K562 (cell line): ENCODE results near the gene TMEM132C. TPM values are rescaled to one million over a fixed set of nuclear protein-coding genes. Genes with fewer than 3 reads are reported as not detected.
A peak's percentile ranks its signal among the peaks of the same experiment; 100 is the strongest.

Experiments
- ATAC-seq: fragments of 200-7000 bp; cut with Tn5 transposase; 3 replicates; pipeline ENCODE4 v1.9.1; 2020; ENCODE audit warnings: moderate library complexity
- BruUV-seq: library from RNA; stranded (reverse); fragments of 400-500 nt; replicated peaks from 2 replicates; lab custom pipeline; 2021; lab: Mats Ljungman, UMichigan
- CTCF ChIA-PET: fragments of 300-600 bp; formaldehyde crosslinking; extraction: SDS; loops from one replicate; lab custom pipeline; 2021; ENCODE audit warnings: low intra/inter-chr PET ratio; lab: Yijun Ruan, JAX
- POLR2A ChIA-PET: fragments of 300-600, 350-650 bp; sonication (Branson Sonifier 250); formaldehyde crosslinking; extraction: SDS; loops from one replicate; lab custom pipeline; 2021; ENCODE audit warnings: antibody characterized with exemption, inconsistent platforms; lab: Yijun Ruan, JAX
- DNase-seq, 4 experiments: peaks; one replicate each; pipeline versions ENCODE4 v3.0.0 to v3.0.0-alpha.2; 2011 to 2018; ENCODE audit warnings: low spot score in 3 of 4, mixed read lengths in 3 of 4; ENCODE audit errors: extremely low read depth in 1 of 4
- FAIRE-seq: peaks from 2 replicates; lab custom pipeline; 2011; peaks lifted over from hg19 to GRCh38; lab: Jason Lieb, UNC
- H2AFZ ChIP-seq: 2 replicates; pipeline ENCODE4 v1.6.0; 2011; ENCODE audit warnings: low read depth, low read length, control low read depth, inconsistent platforms
- H3K27ac ChIP-seq: fragments of 200-600 bp; 3 replicates; pipeline ENCODE4 v1.8.0; 2011; ENCODE audit warnings: low read depth, mild to moderate bottlenecking, control low read depth, inconsistent platforms, low read length, moderate library complexity, mixed read lengths; ENCODE audit errors: extremely low read depth
- H3K27me3 ChIP-seq, 2 experiments: fragments of 300-600 bp in 1 of 2; 2 replicates in 1 of 2; 3 replicates in 1 of 2; pipeline versions ENCODE4 v1.6.0 to v1.8.0; 2011; ENCODE audit warnings: inconsistent platforms in 2 of 2, low read length in 2 of 2, mild to moderate bottlenecking in 1 of 2, mixed read lengths in 1 of 2, moderate library complexity in 1 of 2; ENCODE audit not compliant: control insufficient read depth in 2 of 2, insufficient read depth in 2 of 2
- H3K36me3 ChIP-seq: fragments of 300-600 bp; 3 replicates; pipeline ENCODE4 v1.8.0; 2011; ENCODE audit warnings: mild to moderate bottlenecking, low read length, inconsistent platforms; ENCODE audit not compliant: control insufficient read depth, insufficient read depth
- H3K4me1 ChIP-seq, 2 experiments: fragments of 200-600 bp in 1 of 2; replicated peaks in 1 of 2; 2 replicates in 1 of 2; 3 replicates in 1 of 2; pipeline versions ENCODE4 v1.5.1 to v1.8.0; 2011; ENCODE audit warnings: inconsistent platforms in 2 of 2, low read length in 2 of 2, mild to moderate bottlenecking in 1 of 2, mixed read lengths in 1 of 2, moderate library complexity in 1 of 2; ENCODE audit not compliant: control insufficient read depth in 2 of 2, insufficient read depth in 2 of 2
- H3K4me2 ChIP-seq: 2 replicates; pipeline ENCODE4 v1.6.1; 2011; ENCODE audit warnings: low read length, control low read depth, inconsistent platforms, mixed read lengths; ENCODE audit not compliant: insufficient read depth
- H3K4me3 ChIP-seq: fragments of 200-600 bp; sonication (generic), shearing (Covaris generic); 2 replicates; pipeline ENCODE4 v1.5.1; 2016; ENCODE audit warnings: control low read depth, inconsistent platforms
- H3K79me2 ChIP-seq: fragments of 200-600 bp; 3 replicates; pipeline ENCODE4 v1.8.0; 2011; ENCODE audit warnings: low read length, inconsistent platforms; ENCODE audit not compliant: control insufficient read depth, insufficient read depth
- H3K9ac ChIP-seq, 2 experiments: 2 replicates each; pipeline versions ENCODE4 v1.6.0 to v1.6.1; 2011; ENCODE audit warnings: low read depth in 2 of 2, low read length in 2 of 2, control low read depth in 1 of 2, inconsistent platforms in 1 of 2, mild to moderate bottlenecking in 1 of 2, mixed read lengths in 1 of 2; ENCODE audit not compliant: insufficient read depth in 1 of 2
- H3K9me1 ChIP-seq: one replicate; pipeline ENCODE4 v1.6.0; 2011; ENCODE audit warnings: inconsistent platforms, mild to moderate bottlenecking, low read length, moderate library complexity; ENCODE audit not compliant: control insufficient read depth, insufficient read depth
- H3K9me3 ChIP-seq: replicated peaks from 2 replicates; pipeline ENCODE4 v1.5.1; 2011; ENCODE audit warnings: low read depth, low read length, inconsistent platforms; ENCODE audit not compliant: control insufficient read depth, insufficient read depth
- H4K20me1 ChIP-seq: replicated peaks from 2 replicates; pipeline ENCODE4 v1.6.1; 2011; ENCODE audit warnings: low read length, inconsistent platforms, mixed read lengths; ENCODE audit not compliant: control insufficient read depth, insufficient read depth
- BCOR ChIP-seq: fragments of 450-650 bp; IDR thresholded peaks from 2 replicates; pipeline ENCODE4 v1.6.1; 2016
- CBX1 ChIP-seq: sonication (generic); IDR thresholded peaks from 2 replicates; pipeline ENCODE4 v1.6.1; 2016; ENCODE audit warnings: antibody characterized with exemption, low read depth, mild to moderate bottlenecking
- ESRRA ChIP-seq: fragments of 450-650 bp; IDR thresholded peaks from 2 replicates; pipeline ENCODE4 v1.6.1; 2014; ENCODE audit warnings: low read depth, mild to moderate bottlenecking, moderate library complexity, borderline replicate concordance
- HES1 ChIP-seq: fragments of 450-650 bp; IDR thresholded peaks from 2 replicates; pipeline ENCODE4 v1.6.1; 2016; ENCODE audit warnings: low read depth, mild to moderate bottlenecking, moderate library complexity
- JUND ChIP-seq, 2 experiments: IDR thresholded peaks; 2 replicates in 1 of 2; 3 replicates in 1 of 2; pipeline ENCODE4 v1.6.1; 2011; ENCODE audit warnings: borderline replicate concordance in 2 of 2, low read depth in 2 of 2, low read length in 2 of 2, improper control_type of control experiment in 1 of 2, missing biosample characterization in 1 of 2, missing genetic modification characterization in 1 of 2, missing genetic modification reagents in 1 of 2
- SMARCC2 ChIP-seq: fragments of 450-650 bp; IDR thresholded peaks from 2 replicates; pipeline ENCODE4 v1.6.1; 2017; ENCODE audit warnings: antibody characterized with exemption, moderate library complexity, mild to moderate bottlenecking, low read depth
- SOX6 ChIP-seq: fragments of 450-650 bp; IDR thresholded peaks from 2 replicates; pipeline ENCODE4 v1.6.1; 2014; ENCODE audit warnings: mild to moderate bottlenecking
- SREBF1 ChIP-seq: fragments of 150-350 bp; IDR thresholded peaks from 2 replicates; pipeline ENCODE4 v1.6.1; 2014; ENCODE audit warnings: antibody characterized with exemption, low read depth, low read length, borderline replicate concordance
- TAL1 ChIP-seq: fragments of 450-650 bp; IDR thresholded peaks from 2 replicates; pipeline ENCODE4 v1.6.1; 2016; ENCODE audit warnings: mild to moderate bottlenecking
- ZBTB40 ChIP-seq, 2 experiments: fragments of 450-650 bp in 1 of 2; sonication (generic) in 1 of 2; formaldehyde crosslinking in 1 of 2; IDR thresholded peaks; 2 replicates each; pipeline versions ENCODE4 v1.7.1 to v1.9.0; 2016 to 2022; ENCODE audit warnings: inconsistent platforms in 1 of 2, mild to moderate bottlenecking in 1 of 2, missing genetic modification reagents in 1 of 2
- ZEB2 ChIP-seq: fragments of 450-650 bp; IDR thresholded peaks from 2 replicates; pipeline ENCODE4 v1.6.1; 2016
- ZNF584 ChIP-seq: fragments of 200-800 bp; sonication (Bioruptor generic); IDR thresholded peaks from 2 replicates; pipeline ENCODE4 v1.6.1; 2016; ENCODE audit warnings: low read depth, mild to moderate bottlenecking, missing genetic modification characterization, missing compliant biosample characterization
- WGBS: fragments of 100-300 bp; shearing (Covaris generic); methylation state at CpG from one replicate; pipeline ENCODE4 v1.1.6; 2016; ENCODE audit warnings: low coverage, mixed read lengths; ENCODE audit not compliant: insufficient coverage; ENCODE audit errors: missing lambda C conversion rate; 5-methylcytosine and 5-hydroxymethylcytosine counted together
- in situ Hi-C: fragments of 300-500 bp; cut with MboI; formaldehyde crosslinking; loops from 4 replicates; pipeline ENCODE4 v1.15.0; 2018; ENCODE audit warnings: inconsistent platforms, mixed read lengths
- intact Hi-C: fragments of 100-400 bp; cut with micrococcal nuclease; formaldehyde crosslinking; loops from 2 replicates; pipeline ENCODE4 v1.14.2; 2022
- polyA plus RNA-seq, 8 experiments: library from polyadenylated mRNA; depleted of rRNA in 4 of 8; stranded (reverse) in 5 of 8; unstranded in 3 of 8; fragments of >200 nt; fragmentation: Nextera tagmentation in 2 of 8; fragmentation: Illumina TruSeq in 1 of 8; extraction: Ambion mirVana in 2 of 8; extraction: Trizol in 1 of 8; gene quantifications; 2 replicates each; pipeline versions ENCODE4 v1.2.1 to v1.2.3, GENCODE V29; 2011 to 2014; ENCODE audit warnings: inconsistent platforms in 1 of 8, missing spikeins in 1 of 8
- total RNA-seq, 7 experiments: library from RNA; depleted of rRNA in 6 of 7; stranded (reverse); fragments of >200 nt in 6 of 7; fragmentation: Illumina TruSeq in 2 of 7; extraction: Trizol in 2 of 7; gene quantifications; 2 replicates each; pipeline versions ENCODE4 v1.2.1 to v1.2.3, GENCODE V29; 2011 to 2021; ENCODE audit warnings: low replicate concordance in 1 of 7

Gene TMEM132C
- total and polyA plus RNA-seq, 9 of the 15 experiments (the other 6 are each of a cell fraction or from before 2014, with no cell fraction given) = not detected

DNA sequence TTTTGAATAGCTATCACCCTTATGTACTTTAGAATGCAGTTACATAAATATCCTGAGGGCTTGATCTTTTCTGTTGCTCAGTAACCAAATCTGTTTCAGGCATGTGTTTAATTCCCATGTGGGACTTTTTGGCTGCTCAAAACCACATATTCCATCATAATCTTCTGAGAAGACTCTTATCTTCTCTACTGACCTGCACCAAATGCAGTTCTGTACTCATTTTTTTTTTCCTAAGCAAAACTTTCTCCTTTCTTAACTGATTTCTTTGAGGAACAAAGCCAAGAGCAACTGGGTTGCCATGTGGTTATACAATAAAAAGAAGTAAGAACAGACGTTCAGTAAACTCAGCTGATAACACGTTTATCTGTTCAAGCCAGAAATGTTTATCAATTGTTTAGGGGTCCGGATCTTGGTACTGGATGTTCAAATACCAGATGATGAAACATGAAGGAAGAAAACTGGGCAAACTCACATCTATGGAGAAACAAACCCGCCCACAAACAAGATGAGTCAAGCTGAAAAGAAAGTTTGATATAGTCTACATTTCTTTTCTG is 50.1 kb downstream of the TMEM132C start:
- BruUV-seq = no TSS peak
- in situ Hi-C loops (no loop called here), intact Hi-C loops (no loop called here)
- Histone ChIP-seq H3K4me3 (no peak overlapping the region), H3K27me3 (peaks cover 3 to 8% of the 10 kb centered on the region in 2 experiments; a peak in 3 of 5 replicates), H3K9ac (no peak overlapping the region), H3K4me2 (no peak overlapping the region), H3K9me1 (no peaks in the 10 kb centered on the region), H3K36me3 (no peaks in the 10 kb centered on the region), H3K9me3 (no peaks in the 10 kb centered on the region), H3K27ac (no peak overlapping the region), H4K20me1 (no peaks in the 10 kb centered on the region; the same call in 1 of the 2 replicates), H2AFZ (no peak overlapping the region), H3K4me1 (peaks cover 0 to 3% of the 10 kb centered on the region in 2 experiments; a peak in 1 of 5 replicates), H3K79me2 (no peaks in the 10 kb centered on the region)
- 0% methylated on average over 4 of the region's 4 CpGs for WGBS
- CTCF ChIA-PET = no interaction called here
- ATAC-seq (peak; percentile 59), DNase-seq (peak in 1 of 4 experiments; percentile 16), FAIRE-seq (no peak)
- POLR2A ChIA-PET = interaction anchor here (0.6 kb wide), 1 partner anchor 380 kb away, joined by 3 read pairs; no protein-coding TSS in a partner anchor
- TF ChIP-seq SREBF1 = no peak
- peak; percentile 36; the same call in 1 of the 2 replicates for TF ChIP-seq ESRRA
- TF ChIP-seq TAL1 = peak; percentile 93
- TF ChIP-seq JUND (IDR thresholded peaks at IDR 0.05; ENCODE audit: borderline replicate concordance, low read depth, low read length) = peak; percentile 45; the same call in 1 of the 2 replicates
- no peak for TF ChIP-seq JUND (tag; IDR thresholded peaks at IDR 0.05; ENCODE audit: borderline replicate concordance, low read depth, low read length)
- TF ChIP-seq ZBTB40 (IDR thresholded peaks at IDR 0.05) = peak; percentile 44; the same call in 1 of the 2 replicates
- no peak for TF ChIP-seq ZBTB40 (CRISPR knock-in tag; IDR thresholded peaks at IDR 0.05)
- TF ChIP-seq SMARCC2 = peak; percentile 38; the same call in 1 of the 2 replicates
- TF ChIP-seq BCOR = no peak
- TF ChIP-seq ZEB2 = 0 out of 2 replicates have a peak, but pooled peaks have one; percentile 31
- no peak for TF ChIP-seq CBX1
- TF ChIP-seq ZNF584 = peak; percentile 81; the same call in 1 of the 2 replicates
- TF ChIP-seq SOX6 = peak; percentile 99
- peak; percentile 75 for TF ChIP-seq HES1
